HG02759 (cell line): ENCODE data around the gene LTC4S.

Experiments
- ATAC-seq: cut with Tn5 transposase; IDR thresholded peaks from one replicate; pipeline ENCODE4 v1.9.1; 2021; ENCODE audit warnings: mild to moderate bottlenecking, moderate library complexity; ENCODE audit not compliant: unreplicated experiment

Gene LTC4S

DNA sequence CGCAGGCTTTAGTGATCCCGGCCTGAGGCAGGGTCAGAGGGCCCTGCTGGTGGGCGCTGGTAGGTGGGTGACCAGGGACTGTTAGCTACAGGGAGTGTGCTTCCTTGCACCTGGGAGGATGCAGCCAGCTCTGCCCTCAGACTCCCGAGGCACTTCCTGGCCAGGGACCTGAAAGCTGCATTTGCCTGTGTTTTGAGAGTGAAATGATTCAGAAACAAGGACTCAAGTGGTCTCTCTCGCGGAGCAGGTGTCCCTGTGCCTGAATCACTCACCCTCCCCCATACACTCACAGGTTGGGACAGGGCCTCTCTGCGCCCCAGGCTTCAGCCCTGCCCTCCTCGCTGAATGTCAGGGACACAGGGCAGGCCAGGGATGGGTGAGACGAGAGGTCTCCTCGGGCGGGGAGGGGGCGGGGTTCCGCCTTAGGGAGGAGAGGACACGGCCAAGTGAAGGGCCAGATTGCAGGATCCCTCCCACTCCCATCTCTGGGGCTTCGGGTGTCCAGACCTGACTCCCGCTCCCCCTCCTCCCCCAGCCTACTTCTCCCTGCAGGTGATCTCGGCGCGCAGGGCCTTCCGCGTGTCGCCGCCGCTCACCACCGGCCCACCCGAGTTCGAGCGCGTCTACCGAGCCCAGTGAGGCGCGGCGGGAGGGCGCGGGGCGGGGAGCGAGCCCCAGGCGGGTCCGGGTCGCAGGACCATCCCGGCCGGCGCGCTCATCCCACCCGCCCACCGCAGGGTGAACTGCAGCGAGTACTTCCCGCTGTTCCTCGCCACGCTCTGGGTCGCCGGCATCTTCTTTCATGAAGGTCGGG, 1.5 kb downstream of the LTC4S start:
- ATAC-seq, result peak; percentile 0

DNA sequence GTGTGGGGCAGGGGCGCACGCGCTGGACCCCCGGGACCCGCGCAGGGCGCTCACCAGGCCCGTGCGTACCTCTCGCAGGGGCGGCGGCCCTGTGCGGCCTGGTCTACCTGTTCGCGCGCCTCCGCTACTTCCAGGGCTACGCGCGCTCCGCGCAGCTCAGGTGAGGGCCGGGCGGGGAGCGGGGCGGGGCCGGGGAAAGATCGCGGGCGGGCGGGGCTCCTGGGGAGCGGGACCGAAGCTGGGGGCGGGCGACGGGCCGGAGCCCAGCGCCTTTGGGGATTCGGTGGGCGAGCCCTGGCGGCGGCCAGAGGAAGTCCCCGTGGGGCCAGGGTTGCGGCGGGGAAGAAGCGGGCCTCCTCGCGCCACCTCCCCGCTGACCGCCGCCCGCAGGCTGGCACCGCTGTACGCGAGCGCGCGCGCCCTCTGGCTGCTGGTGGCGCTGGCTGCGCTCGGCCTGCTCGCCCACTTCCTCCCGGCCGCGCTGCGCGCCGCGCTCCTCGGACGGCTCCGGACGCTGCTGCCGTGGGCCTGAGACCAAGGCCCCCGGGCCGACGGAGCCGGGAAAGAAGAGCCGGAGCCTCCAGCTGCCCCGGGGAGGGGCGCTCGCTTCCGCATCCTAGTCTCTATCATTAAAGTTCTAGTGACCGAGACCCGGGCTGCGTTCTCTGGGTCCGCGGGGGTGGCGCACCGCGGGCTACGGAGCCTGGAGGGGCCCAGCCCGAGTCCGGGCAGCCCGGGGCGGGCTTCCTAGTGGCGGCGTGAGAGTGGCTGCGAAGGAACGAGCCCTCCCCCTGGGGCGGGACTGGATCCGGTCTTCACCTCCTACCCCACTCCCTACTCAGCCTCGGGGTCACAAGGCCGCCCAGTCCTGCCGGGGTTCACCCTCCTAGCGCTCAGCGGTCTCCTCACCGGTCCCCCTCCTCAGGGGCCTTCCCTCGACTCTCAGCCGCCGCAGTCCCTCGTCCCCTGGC, 2.4 kb downstream of the LTC4S start:
- peak; percentile 79 for ATAC-seq

DNA sequence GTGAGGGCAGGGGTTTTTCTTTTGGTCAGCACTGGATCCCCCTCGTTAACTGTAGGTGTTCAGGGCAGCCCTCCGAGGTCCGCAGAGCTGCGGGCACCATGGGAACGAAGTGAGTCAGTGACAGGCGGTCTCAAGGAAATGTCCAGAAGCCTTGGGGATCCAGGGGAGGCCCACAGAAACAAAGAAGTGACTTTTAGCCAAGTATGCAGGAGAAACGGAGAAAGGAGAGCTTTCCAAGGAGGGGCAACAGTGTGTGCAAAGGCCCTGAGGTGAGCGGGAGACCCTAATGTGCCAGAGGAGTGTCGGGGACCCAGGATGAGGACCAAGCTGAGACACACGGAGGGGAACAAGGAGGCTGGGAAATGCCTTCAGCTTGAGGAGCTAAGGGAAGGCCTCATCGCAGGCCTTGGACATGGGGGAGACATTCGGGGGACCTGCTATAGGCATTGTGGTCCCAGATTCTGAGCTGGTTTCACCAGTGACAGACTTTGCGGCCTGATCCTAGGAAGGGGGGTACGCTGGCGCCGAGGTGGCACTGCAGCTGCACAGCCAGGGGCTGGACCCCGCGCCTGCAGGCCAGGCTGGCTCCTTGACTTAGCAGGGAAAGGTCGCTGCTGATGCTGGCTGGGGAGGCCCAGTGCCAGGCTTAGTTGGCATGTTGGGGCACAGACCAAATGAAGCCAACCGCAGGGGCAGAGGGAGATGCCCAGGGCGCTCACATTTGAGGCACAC, 3.3 kb downstream of the LTC4S start:
- no peak for ATAC-seq

DNA sequence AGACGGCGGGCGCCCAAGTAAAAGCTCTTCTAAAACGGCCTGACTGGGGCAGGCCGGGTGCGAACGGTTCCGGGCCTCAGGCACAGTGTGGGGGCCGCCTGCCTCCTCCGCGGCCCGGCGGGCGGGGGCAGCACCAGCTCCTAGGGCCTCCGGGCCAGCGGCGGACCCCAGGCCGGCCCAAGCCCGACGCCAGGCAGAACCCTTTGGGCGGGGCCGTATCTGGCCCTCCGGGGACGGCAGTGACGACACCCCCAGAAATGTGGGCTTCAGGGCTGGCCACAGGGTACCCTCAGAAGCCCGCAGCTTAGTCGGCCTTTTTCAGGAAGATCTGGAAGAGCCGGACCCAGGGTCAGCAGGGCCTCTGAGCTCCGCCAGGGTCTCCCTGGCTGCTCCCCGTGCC, 4.0 kb downstream of the LTC4S start:
- no peak for ATAC-seq

DNA sequence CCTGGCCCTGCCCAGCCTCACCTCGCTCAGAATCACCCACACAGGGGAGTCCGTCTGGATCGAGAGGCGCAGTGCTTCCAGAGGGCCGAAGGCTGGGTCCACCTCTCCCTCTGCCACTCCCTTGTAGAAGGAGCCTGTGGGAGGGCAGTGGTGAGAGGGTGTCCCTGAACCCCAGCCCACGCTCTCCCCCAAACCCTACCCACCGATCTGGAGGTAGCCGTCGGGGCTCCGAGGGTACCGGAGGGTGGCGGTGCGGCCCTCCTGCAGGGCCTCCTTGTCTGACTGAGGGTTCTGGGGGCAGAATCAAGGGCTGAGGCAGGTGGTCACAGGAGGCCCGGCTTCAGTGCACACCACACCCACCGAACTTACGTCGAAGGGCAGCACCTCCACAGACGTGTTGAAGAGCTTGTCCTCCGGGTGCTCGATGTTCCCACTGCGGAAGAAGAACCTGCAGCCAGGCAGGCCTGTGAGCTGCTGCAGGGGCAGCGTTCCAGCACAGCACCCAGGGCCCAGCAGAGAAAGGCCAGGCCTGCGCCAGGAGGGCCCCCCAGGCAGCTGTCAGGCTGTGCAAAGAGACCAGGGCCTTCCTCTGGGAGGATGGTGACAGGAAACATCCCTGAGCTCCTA, 4.5 kb downstream of the LTC4S start:
- no peak for ATAC-seq

DNA sequence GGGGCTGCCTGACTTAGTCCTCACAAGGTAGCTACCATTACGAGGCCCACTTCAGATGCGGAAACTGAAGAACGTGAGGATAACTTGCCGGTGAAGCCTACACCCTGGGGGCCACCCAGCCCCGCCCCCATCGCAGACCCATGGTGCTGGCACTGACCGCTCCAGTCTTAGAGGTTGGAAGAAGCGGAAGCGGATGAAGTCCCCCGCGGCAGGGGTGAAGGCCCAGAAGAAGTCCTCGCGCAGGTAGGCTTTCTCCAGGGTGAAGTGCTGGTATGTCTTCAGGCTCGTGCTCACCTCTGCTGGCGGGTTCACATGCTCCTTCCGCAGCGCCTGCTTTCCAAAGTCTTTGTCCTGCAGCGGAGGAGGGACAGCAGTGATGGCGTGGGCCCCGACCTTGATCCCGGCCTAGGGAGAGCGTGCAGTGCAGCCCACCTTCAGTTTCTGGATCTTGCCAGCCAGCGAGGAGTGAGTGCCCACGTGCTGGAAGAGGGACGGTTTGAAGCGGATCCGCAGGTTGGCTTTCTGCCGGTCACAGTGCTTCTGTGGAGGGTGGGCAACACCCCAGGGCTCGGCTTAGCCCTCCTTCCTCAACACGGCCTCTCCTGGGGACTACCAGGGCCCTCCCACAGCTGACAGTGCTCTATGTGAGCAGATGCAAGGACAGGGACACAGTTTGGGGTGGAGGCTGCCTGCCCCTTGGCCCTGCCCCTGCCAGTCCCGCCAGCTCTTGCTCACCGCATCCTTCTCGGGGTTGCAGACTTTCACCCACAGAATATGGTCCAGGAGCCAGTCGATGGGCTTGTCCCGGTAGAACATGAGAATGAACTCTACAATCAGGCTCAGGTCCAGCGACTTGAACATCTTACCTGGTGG, 5.2 kb downstream of the LTC4S start:
- ATAC-seq, result no peak

DNA sequence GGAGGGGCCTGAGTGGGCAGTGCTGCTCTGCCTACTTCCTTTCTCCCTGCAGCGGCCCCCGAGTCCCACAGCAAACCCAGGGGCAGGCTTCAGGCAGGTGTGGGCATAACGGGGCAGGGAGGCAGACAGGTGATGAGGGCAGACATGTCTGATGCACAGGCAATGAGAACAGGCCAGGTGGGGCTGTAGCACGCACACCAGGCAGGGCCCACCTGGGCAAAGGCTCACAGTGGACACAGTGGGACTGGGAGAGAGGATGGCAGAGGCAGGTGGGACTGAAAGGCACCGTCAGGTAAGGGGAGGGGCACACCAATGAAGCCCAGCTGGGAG, 5.8 kb downstream of the LTC4S start:
- no peak for ATAC-seq

DNA sequence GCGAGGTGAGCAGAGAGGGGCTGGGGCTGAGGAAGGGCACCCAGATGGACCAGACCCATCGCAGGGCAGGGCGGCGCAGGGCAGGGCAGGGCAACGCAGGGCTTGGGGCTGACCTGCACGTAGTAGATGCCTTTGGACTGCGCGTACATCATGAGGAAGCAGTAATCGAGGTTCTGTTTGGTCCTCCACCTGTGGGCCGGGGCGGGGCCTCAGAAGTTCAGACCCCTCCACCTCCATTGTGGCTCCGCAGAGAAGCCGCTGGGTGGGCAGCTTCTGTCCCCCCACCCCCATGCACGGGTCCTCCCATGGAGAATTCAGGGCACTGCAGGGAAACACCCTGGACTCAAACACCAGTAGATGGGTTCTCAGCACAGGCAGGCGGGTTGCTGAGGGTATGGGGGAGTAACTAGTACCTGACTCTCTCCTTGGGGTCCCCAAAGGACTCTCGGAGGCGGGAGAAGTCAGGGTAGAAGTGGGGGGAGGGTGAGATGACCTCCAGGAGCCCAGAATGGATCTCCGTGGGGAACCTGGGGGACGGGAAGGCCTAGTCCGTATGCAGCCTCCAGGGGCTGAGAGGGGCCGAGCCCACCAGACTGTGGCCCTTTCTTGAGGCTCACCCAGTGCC, 6.4 kb downstream of the LTC4S start:
- no peak for ATAC-seq

DNA sequence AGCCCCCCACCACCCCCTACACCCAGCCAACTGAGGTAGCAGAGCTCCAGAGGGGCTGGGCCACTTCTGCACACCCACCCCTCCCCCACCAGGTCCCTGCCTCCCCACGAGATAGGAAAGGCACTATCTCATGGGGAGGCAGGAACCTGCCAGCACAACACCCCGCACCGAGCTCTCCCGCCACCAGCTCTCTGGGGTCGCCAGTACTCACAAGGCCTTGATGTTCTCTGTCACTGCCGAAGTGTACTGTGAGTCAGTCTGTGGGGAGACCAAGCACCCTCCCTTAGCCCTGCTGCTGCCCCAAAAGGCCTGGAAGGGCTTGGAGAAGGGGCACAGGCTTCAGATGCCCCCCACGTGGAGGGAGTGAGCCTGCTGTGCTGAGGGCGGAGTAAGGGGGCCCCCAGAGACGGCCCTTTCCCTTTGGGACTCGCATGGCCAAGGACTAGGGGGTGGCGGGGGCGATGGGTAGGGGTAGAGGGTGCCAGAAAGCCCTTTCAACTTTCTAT, 7.0 kb downstream of the LTC4S start:
- ATAC-seq, result no peak

DNA sequence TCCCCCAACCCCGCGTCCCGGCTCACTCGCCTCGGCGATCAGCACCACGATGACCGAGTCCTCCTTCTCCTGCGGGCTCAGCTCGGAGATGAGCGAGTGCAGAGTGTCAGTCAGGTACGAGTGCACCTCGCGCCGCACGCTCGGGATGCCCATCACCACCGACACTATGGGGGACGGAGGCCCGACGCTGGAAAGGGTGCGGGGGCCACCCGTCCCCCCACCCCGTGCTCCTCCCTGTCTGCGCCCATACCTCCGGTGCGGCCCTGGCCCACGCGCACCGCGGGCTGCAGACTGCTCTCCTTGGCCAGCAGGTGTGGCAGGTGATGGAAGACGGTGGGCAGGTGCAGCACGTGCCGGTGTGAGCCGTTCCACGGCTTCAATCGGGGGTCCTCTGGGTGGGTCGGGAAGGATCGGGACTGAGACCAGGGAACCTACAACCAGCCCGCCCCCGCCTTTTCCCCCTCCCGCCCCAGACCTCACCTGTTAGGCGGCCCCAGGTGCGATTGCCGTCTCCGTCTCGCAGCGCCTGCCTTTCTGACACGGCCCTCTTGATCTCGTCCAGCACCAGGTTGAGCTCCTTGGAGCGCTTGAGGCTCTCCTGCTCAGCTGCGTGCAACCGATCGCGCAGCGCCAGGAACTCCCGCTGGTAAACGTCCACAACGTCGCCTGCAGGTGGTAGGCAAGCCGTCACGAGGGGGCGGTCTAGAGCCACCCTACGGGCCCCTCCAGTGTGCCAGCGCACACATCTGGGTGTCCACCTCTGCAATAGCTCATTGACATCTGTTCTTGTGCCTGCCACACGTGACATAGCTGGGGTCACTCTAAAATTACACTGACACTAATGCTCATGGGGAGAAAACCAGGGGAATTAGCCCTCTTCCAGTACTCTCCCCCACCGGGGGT, 7.8 kb downstream of the LTC4S start:
- peak; percentile 40 for ATAC-seq

DNA sequence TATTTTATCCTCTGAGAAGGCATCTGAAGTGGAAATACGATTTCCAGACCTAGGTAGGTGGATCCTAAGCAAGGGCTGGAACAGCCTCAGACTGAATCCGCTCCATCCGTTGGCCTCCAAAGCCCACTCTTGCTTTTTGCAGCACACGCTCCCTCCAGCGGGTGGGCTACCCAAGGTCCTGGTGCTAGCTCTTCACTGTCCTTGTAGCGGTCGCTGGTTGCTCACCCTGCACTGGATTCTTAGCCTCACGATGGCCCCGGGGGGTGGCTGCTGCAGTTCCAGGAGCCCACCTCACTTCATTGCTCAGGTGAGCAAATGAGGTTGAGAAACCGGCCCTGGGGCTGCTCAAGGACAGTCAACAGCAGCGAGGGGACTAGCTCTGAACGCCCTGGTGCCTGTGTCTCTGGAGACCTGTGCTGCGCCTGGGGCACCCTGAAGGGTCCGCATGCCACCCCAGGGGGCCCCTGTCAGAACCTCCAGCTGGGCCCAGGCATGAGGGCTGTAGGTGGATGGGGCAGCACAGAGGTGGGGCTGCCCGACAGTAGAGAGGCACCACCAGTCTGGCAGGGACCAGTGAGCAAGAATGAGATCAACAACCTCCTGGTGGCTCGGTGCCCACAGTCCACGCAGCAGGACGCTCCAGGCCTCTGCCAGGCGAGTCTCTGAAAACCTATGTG, 8.6 kb downstream of the LTC4S start:
- no peak for ATAC-seq

DNA sequence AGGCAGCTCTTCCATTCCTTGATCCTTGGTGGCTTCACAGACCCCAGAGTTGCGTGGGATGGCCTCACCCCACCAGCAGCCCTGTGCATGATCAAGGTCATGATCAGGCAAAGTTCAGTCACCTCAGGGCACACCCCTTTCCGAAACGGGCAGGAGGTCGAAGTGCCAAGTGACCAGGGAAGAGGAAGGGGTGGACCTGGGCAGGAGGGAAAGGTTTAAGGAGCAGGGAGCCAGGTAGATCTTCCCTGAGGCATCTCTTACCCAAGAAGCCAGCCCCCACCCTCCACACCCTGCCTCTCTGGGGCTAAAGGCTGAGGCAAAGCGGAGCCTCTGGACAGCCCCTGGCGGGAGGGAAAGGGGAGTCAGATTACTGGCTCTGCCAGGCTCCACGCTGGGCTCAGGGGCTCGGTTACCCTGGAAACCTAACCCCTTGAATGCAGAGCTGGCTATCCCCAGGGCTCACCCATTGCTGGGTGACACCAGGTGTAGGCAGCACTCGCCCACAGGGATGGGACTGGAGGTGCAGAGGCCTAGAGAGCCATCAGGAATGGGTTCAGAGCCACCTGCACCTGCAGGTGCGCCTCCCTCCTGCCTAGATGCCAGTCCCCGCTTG, 9.3 kb downstream of the LTC4S start:
- no peak for ATAC-seq

DNA sequence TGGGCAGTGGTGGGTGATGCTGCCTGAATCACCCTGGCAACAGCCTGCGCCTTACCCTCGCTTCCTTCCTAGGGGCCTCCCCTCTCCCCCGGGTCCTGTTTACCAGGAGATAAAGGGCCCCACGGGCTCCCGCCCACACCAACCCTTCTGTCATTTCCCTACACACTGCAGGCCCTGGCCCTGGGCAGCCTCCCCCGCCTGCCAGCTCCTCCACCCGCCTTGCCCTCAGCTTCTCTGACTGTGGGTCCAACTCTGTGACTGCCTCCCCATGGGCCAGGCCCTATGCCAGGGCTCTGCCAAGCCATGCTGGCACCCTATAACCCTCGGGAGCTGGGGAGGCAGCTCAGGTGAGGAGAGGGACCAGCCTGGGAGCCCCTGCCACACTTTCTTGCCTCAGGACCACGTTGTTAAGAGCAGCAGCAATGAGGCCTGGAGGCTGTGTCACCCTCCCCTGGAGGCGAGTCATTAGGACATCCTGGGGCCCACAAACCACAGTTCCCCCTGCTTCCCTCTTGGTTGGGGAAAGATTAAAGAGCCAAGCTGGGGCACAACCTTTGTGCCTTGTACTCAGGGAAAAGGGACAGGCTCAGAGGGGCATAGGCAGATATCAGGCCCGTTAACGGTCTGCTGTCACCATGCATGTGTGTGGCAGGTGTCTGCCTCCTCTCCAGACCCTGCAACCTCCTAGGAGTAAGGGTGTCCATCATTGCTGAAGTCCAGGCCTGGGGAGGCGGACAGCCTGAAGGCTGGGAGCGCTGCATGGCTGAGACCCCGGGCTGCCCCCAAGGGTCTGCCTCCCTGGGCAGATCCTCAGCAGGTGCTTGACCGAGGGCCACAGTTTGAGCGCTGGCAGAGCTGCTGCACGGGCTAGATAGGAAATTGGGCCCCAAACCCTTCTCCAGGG, 10.1 kb downstream of the LTC4S start:
- no peak for ATAC-seq

DNA sequence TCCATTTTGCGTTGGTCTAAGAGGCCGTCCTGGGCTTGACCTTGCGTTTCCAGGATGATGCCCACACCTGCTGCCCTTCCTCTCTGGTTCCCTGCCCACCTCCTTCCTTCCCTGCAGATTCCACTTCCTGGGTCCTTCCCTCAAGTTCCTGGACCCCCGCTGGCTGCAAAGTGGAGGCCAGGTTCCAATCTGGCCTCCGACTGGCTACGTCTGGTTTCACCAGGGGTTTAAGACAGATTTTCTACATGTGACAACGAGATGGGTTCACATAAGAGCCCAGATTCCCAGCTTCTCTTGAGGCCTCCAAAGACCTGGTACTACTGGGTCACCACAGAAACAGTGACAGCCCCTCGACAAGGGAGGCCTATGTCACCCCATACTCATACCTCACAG, 10.8 kb downstream of the LTC4S start:
- ATAC-seq, result no peak

DNA sequence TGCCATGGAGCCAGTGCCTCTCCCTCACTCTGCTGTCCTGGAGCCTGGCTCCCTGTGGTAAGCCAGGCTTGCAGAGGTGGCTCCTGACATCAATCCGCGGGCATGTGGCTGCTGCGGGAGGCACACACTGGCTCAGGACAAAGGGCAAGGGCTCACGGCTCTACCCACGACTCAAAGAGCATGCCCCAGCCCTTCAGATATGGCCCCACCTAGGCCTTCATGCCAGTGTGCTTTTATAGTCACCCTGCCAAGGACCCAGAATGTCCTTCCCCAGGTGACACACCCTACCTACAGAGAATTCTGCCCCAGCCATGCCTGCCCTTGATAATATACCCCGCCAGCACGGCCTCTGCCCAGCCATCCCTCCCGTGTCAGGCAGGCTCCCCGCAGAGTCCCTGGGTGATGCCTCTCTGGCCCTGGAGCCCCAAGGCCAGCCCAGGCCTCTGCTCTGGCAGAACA, 11.3 kb downstream of the LTC4S start:
- ATAC-seq, result no peak

DNA sequence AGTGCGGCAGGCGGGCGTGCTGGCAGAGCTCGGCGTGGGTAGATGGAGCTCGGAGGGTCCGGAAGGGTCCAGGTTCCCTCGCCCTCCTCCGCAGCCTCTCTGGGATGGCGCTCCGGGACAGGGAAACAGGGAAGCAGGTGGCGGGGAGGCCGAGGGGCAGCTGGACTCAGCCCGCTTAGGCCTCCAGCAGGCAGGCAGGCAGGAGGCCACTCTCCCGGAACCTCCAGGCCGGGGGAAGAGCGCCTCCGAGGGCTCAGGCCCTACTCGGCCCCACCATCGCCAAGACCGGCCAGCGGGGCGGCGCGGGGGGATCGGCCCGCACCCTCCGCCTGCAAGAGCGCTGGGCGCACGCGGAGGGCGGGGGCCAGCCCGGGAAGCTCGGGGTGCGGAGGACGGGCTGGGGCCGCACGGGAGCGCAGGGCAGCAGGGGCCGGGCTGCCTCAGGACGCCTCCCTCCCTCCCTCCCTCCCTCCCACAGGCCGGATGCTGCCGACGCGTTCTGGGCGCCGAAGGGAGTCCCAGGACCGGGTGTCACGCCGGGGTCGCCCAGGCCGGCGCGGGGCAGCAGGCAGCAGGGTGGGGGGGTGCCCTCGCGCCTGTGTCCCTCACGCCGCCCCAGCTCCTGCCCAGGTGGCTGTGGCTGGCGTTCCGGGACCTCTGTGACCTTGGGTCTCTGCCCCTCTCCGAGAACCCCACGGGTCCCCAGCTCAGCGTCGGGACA, 11.9 kb downstream of the LTC4S start:
- peak; percentile 16 for ATAC-seq
